Measurements from ENCODE around the gene ZNF423.

- no peak for TF ChIP-seq EZH2phosphoT487 (IDR thresholded peaks at IDR 0.05; ENCODE audit: insufficient read depth, low read depth)
- no peak for TF ChIP-seq EZH2 (IDR thresholded peaks at IDR 0.05; ENCODE audit: insufficient read depth, poor library complexity, severe bottlenecking)
Observed at GRCh38 chr16:49455991-49456745, 399.7 kb downstream of the ZNF423 start.

All from GM23248 (cell line).